Measurements from ENCODE around the gene TRIM62. TPM values are rescaled to one million over a fixed set of nuclear protein-coding genes. Genes with fewer than 3 reads are reported as not detected.

TRIM62 gene
- total and polyA plus RNA-seq, 2 experiments from 2014 or later, result 2.5 to 4.2 TPM

GRCh38 chr1:33186936-33187335 is 5.1 kb upstream of the TRIM62 start:
- TF ChIP-seq EZH2 (IDR thresholded peaks at IDR 0.05; ENCODE audit: borderline replicate concordance) (no peak), EZH2phosphoT487 (IDR thresholded peaks at IDR 0.05; ENCODE audit: low read depth, severe bottlenecking, unreplicated experiment) (no peak), CTCF (IDR thresholded peaks at IDR 0.05; ENCODE audit: poor library complexity) (no peak)

GRCh38 chr1:33185541-33185940 is 3.7 kb upstream of the TRIM62 start:
- no peaks in the 10 kb centered on the region for H3K9me3 ChIP-seq (ENCODE audit: low read depth)
- no peaks in the 10 kb centered on the region for H3K9me2 ChIP-seq (replicated peaks; ENCODE audit: insufficient read depth)
- no peaks in the 10 kb centered on the region for H3K27me3 ChIP-seq
- H3K4me3 ChIP-seq, result no peak overlapping the region
- no peak for DNase-seq (ENCODE audit: low spot score)
- H3K4me1 ChIP-seq (ENCODE audit: insufficient read depth), result peaks cover 6% of the 10 kb centered on the region
- no peak overlapping the region for H3K27ac ChIP-seq
- no peaks in the 10 kb centered on the region for H3K36me3 ChIP-seq (replicated peaks; ENCODE audit: insufficient read depth, low read depth)
- no peak for TF ChIP-seq CTCF (IDR thresholded peaks at IDR 0.05; ENCODE audit: poor library complexity)
- TF ChIP-seq EZH2 (IDR thresholded peaks at IDR 0.05; ENCODE audit: borderline replicate concordance), result no peak
- no peak for TF ChIP-seq EZH2phosphoT487 (IDR thresholded peaks at IDR 0.05; ENCODE audit: low read depth, severe bottlenecking, unreplicated experiment)
- no peaks in the 10 kb centered on the region for H3K79me2 ChIP-seq
- no peak overlapping the region for H3K4me2 ChIP-seq
- H2AFZ ChIP-seq, result no peak overlapping the region
- H4K20me1 ChIP-seq (ENCODE audit: insufficient read depth, poor library complexity, severe bottlenecking), result no peaks in the 10 kb centered on the region

More at GRCh38 chr1:33186936-33187335, 5.1 kb upstream of the TRIM62 start:
- no peaks in the 10 kb centered on the region for H3K9me2 ChIP-seq (replicated peaks; ENCODE audit: insufficient read depth)
- H3K4me1 ChIP-seq (ENCODE audit: insufficient read depth), result peaks cover 6% of the 10 kb centered on the region
- no peak overlapping the region for H3K27ac ChIP-seq
- H3K36me3 ChIP-seq (replicated peaks; ENCODE audit: insufficient read depth, low read depth), result no peaks in the 10 kb centered on the region
- H2AFZ ChIP-seq, result no peak overlapping the region
- 89% methylated on average over 1 of the region's 1 CpG for WGBS (ENCODE audit: low lambda C conversion rate, missing lambda C conversion rate)
- H3K4me3 ChIP-seq, result no peak overlapping the region
- H3K27me3 ChIP-seq, result no peaks in the 10 kb centered on the region
- no peak for DNase-seq (ENCODE audit: low spot score)
- H3K79me2 ChIP-seq, result no peaks in the 10 kb centered on the region
- no peak overlapping the region for H3K4me2 ChIP-seq
- no peaks in the 10 kb centered on the region for H3K9me3 ChIP-seq (ENCODE audit: low read depth)
- no peaks in the 10 kb centered on the region for H4K20me1 ChIP-seq (ENCODE audit: insufficient read depth, poor library complexity, severe bottlenecking)

- Histone ChIP-seq H3K36me3 (replicated peaks; ENCODE audit: insufficient read depth, low read depth) (no peaks in the 10 kb centered on the region), H3K27ac (peak overlapping the region; percentile 58), H4K20me1 (ENCODE audit: insufficient read depth, poor library complexity, severe bottlenecking) (no peaks in the 10 kb centered on the region), H3K27me3 (no peaks in the 10 kb centered on the region), H3K4me2 (no peak overlapping the region), H2AFZ (no peak overlapping the region), H3K79me2 (no peaks in the 10 kb centered on the region), H3K4me1 (ENCODE audit: insufficient read depth) (peaks cover 6% of the 10 kb centered on the region), H3K9me3 (ENCODE audit: low read depth) (no peaks in the 10 kb centered on the region), H3K4me3 (no peak overlapping the region), H3K9me2 (replicated peaks; ENCODE audit: insufficient read depth) (no peaks in the 10 kb centered on the region)
- TF ChIP-seq EZH2 (IDR thresholded peaks at IDR 0.05; ENCODE audit: borderline replicate concordance), result no peak
- no peak for TF ChIP-seq EZH2phosphoT487 (IDR thresholded peaks at IDR 0.05; ENCODE audit: low read depth, severe bottlenecking, unreplicated experiment)
- 90% methylated on average over 2 of the region's 2 CpGs for WGBS (ENCODE audit: low lambda C conversion rate, missing lambda C conversion rate)
- no peak for DNase-seq (ENCODE audit: low spot score)
Observed at GRCh38 chr1:33183306-33183705, 1.5 kb upstream of the TRIM62 start.

- Histone ChIP-seq H4K20me1 (ENCODE audit: insufficient read depth, poor library complexity, severe bottlenecking) (no peaks in the 10 kb centered on the region), H3K4me3 (no peak overlapping the region), H3K4me2 (peak overlapping the region; percentile 99), H2AFZ (no peak overlapping the region), H3K79me2 (no peaks in the 10 kb centered on the region), H3K4me1 (ENCODE audit: insufficient read depth) (peaks cover 6% of the 10 kb centered on the region), H3K9me3 (ENCODE audit: low read depth) (no peaks in the 10 kb centered on the region), H3K27me3 (no peaks in the 10 kb centered on the region), H3K36me3 (replicated peaks; ENCODE audit: insufficient read depth, low read depth) (no peaks in the 10 kb centered on the region), H3K9me2 (replicated peaks; ENCODE audit: insufficient read depth) (no peaks in the 10 kb centered on the region), H3K27ac (peak overlapping the region; percentile 58)
- TF ChIP-seq EZH2phosphoT487 (IDR thresholded peaks at IDR 0.05; ENCODE audit: low read depth, severe bottlenecking, unreplicated experiment) (no peak), CTCF (IDR thresholded peaks at IDR 0.05; ENCODE audit: poor library complexity) (no peak), EZH2 (IDR thresholded peaks at IDR 0.05; ENCODE audit: borderline replicate concordance) (no peak)
- DNase-seq (ENCODE audit: low spot score), result no peak
- WGBS (ENCODE audit: low lambda C conversion rate, missing lambda C conversion rate), result 75% methylated on average over 8 of the region's 8 CpGs
Observed at GRCh38 chr1:33182896-33183295, 1.1 kb upstream of the TRIM62 start.

All from hepatocyte (in vitro differentiated cells).